Tibial nerve (tissue), 4 donors: ENCODE measurements around the gene TSPAN3. TPM values are rescaled to one million over a fixed set of nuclear protein-coding genes. Genes with fewer than 3 reads are reported as not detected.

Experiments
- DNase-seq, 2 donors: peaks; one replicate each; pipeline ENCODE4 v3.0.0-alpha.2; 2019; ENCODE audit warnings: low spot score in 2 of 2
- H3K27ac ChIP-seq, 4 donors: fragments of 200-600 bp; sonication (generic) in 3 of 4; one replicate each; pipeline ENCODE4 v1.5.1; 2017 to 2019; ENCODE audit warnings: mild to moderate bottlenecking in 1 of 4
- H3K27me3 ChIP-seq, 2 donors: fragments of 200-600 bp; sonication (generic) in 1 of 2; one replicate each; pipeline versions ENCODE4 v1.5.1 to v1.6.0; 2017 to 2019
- H3K36me3 ChIP-seq, 3 donors: fragments of 200-600 bp; sonication (generic); one replicate each; pipeline ENCODE4 v1.5.1; 2018 to 2019
- H3K4me1 ChIP-seq, 4 donors: fragments of 200-600 bp; sonication (generic) in 3 of 4; one replicate each; pipeline ENCODE4 v1.5.1; 2017 to 2019
- H3K4me3 ChIP-seq, 4 donors: fragments of 200-600 bp; sonication (generic) in 3 of 4; one replicate each; pipeline ENCODE4 v1.5.1; 2017 to 2019; ENCODE audit warnings: mild to moderate bottlenecking in 1 of 4, moderate library complexity in 1 of 4
- H3K9me3 ChIP-seq, 4 donors: fragments of 200-600 bp; sonication (generic) in 3 of 4; one replicate each; pipeline ENCODE4 v1.5.1; 2017 to 2019
- EP300 ChIP-seq, 2 donors: sonication (generic); formaldehyde crosslinking; IDR thresholded peaks; one replicate each; pipeline ENCODE4 v1.6.1; 2017; ENCODE audit warnings: antibody characterized with exemption in 2 of 2, mild to moderate bottlenecking in 1 of 2
- POLR2A ChIP-seq, 2 donors: fragments of 450-650 bp; IDR thresholded peaks; one replicate each; pipeline ENCODE4 v1.6.1; 2017; ENCODE audit warnings: antibody characterized with exemption in 2 of 2, mild to moderate bottlenecking in 2 of 2, moderate library complexity in 2 of 2
- WGBS, 2 donors: methylation state at CpG; one replicate each; pipeline ENCODE4 v1.1.5; 2018; 5-methylcytosine and 5-hydroxymethylcytosine counted together
- total RNA-seq, 4 donors: library from RNA; depleted of rRNA; stranded (reverse); fragments of >200 nt; gene quantifications; one replicate each; pipeline ENCODE4 v1.1.0, GENCODE V29; 2016
- TF ChIP-seq, protein P1 (sequence below), 5 experiments: fragments of 200-600 bp in 3 of 5; fragments of 450-650 bp in 2 of 5; sonication (generic) in 3 of 5; IDR thresholded peaks; one replicate each; pipeline ENCODE4 v1.5.1; 2016 to 2019; ENCODE audit warnings: antibody characterized with exemption in 5 of 5, mild to moderate bottlenecking in 3 of 5, moderate library complexity in 2 of 5

Gene TSPAN3
- total RNA-seq, 4 donors from 2014 or later = 155 to 229 (median 203) TPM

DNA sequence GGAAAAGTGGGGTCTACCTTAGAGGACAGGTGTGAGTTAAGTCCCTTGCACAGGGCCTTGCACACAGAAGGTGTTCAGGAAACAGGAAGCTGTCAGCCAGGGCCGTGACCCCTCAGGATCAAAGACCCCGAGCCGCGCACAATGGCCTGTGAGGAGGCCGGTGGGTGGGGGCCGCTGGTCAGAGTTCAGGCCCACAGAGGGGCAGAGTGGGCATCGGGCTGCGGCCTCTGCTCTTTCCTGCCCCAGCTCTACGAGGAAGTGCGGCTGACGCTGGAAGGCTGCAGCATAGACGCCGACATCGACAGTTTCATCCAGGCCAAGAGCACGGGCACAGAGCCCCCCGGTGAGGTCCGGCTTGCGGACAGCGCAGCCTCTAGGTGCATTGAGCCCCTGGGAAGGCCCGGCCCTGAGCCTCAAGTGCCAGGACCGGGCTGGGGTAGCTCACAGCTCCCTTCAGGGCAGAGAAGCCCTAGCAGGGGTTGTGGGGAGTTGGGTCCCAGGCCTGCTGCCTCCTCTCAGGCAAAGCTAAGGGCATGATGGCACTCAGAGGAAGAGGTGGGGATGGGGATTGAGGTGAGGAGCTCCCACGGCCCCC lies 38.8 kb downstream of the TSPAN3 start:
- peaks cover 0 to 4% of the 10 kb centered on the region in 2 donors for H3K27me3 ChIP-seq
- no peak for TF ChIP-seq EP300 (IDR thresholded peaks at IDR 0.05)
- TF ChIP-seq, protein P1, sequence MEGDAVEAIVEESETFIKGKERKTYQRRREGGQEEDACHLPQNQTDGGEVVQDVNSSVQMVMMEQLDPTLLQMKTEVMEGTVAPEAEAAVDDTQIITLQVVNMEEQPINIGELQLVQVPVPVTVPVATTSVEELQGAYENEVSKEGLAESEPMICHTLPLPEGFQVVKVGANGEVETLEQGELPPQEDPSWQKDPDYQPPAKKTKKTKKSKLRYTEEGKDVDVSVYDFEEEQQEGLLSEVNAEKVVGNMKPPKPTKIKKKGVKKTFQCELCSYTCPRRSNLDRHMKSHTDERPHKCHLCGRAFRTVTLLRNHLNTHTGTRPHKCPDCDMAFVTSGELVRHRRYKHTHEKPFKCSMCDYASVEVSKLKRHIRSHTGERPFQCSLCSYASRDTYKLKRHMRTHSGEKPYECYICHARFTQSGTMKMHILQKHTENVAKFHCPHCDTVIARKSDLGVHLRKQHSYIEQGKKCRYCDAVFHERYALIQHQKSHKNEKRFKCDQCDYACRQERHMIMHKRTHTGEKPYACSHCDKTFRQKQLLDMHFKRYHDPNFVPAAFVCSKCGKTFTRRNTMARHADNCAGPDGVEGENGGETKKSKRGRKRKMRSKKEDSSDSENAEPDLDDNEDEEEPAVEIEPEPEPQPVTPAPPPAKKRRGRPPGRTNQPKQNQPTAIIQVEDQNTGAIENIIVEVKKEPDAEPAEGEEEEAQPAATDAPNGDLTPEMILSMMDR (IDR thresholded peaks at IDR 0.05) = no peak
- no peak for TF ChIP-seq POLR2A (IDR thresholded peaks at IDR 0.05)
- H3K9me3 ChIP-seq = no peaks in the 10 kb centered on the region
- peak in 1 of 2 donors; percentile 9 for DNase-seq
- peaks cover 0 to 9% (median 0%) of the 10 kb centered on the region in 3 donors for H3K36me3 ChIP-seq
- no peak overlapping the region for H3K4me3 ChIP-seq
- no peak overlapping the region for H3K27ac ChIP-seq
- peaks cover 0 to 57% (median 5%) of the 10 kb centered on the region in 4 donors for H3K4me1 ChIP-seq
- WGBS, 2 donors = 61 to 73% methylated on average over 12 to 22 of the region's 22 CpGs

DNA sequence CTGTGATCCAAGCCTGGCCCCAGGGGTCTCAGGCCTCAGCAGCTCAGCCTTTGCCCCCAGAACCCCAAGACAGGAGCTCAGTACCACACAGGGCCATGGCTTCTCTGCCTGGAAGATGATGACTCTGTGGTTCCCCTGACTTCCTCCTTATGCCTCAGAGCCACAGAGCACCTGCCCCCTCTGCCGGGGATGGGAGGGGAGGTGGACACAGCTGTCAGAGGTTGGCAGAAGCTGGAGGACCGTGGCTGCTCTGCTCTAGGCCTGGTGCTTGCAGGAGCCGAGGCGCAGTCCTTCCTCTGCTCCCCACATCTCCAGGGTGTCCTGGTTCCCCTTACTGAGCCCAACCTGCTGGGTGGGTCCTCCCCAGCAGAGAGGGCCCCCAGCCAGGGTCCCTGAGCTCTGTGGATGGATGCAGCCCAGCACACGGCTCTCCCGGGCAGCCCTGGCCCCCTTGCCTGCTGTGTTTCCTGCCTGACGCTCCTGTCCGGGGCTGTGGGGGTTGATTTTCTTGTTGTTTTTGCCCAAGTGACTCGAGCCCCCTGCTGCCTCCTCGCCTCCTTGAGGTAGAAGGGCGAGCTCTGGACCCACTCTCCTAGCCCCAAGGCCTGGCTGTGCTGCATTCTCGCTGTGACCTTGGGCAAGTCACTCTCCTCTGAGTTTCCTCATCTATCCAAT lies 39.4 kb downstream of the TSPAN3 start:
- peaks cover 0 to 4% of the 10 kb centered on the region in 2 donors for H3K27me3 ChIP-seq
- TF ChIP-seq EP300 (IDR thresholded peaks at IDR 0.05) (no peak), POLR2A (IDR thresholded peaks at IDR 0.05) (no peak)
- TF ChIP-seq, protein P1 (IDR thresholded peaks at IDR 0.05) = no peak
- H3K4me1 ChIP-seq = peaks cover 0 to 57% (median 5%) of the 10 kb centered on the region in 4 donors
- no peak overlapping the region for H3K4me3 ChIP-seq
- no peaks in the 10 kb centered on the region for H3K9me3 ChIP-seq
- H3K27ac ChIP-seq = no peak overlapping the region
- DNase-seq = no peak
- peaks cover 0 to 3% (median 0%) of the 10 kb centered on the region in 3 donors for H3K36me3 ChIP-seq
- 85 to 88% methylated on average over 10 to 11 of the region's 12 CpGs for WGBS, 2 donors

DNA sequence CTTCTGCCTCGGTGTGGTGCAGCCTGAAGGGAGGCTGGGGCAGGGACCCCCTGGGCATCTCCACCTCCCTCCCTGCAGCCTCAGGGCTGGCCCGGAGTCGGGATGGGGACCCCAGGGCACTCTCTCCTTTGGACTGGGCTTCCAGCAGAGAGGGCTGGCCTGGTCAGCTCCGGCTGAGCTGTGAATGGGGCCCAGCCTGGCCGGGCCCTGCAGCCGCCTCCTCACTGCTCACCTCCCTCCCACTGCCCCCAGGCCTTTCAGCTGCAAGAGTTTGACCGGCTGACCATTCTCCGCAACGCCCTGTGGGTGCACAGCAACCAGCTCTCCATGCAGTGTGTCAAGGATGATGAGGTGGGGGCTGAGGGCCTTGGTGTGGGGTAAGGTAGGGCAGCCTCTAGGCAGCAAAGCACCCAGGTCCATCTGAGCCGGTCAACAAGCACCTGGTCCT lies 40.0 kb downstream of the TSPAN3 start:
- H3K9me3 ChIP-seq = no peaks in the 10 kb centered on the region
- no peaks in the 10 kb centered on the region for H3K36me3 ChIP-seq
- H3K4me3 ChIP-seq = no peak overlapping the region
- H3K27ac ChIP-seq = no peak overlapping the region
- WGBS, 2 donors = 49% methylated on average over 9 of the region's 10 CpGs; no CpG with 5 or more reads in 1 of the 2 donors
- H3K27me3 ChIP-seq = peaks cover 0 to 4% of the 10 kb centered on the region in 2 donors
- H3K4me1 ChIP-seq = peaks cover 0 to 52% (median 5%) of the 10 kb centered on the region in 4 donors
- peak in 1 of 2 donors; percentile 5 for DNase-seq
- no peak for TF ChIP-seq EP300 (IDR thresholded peaks at IDR 0.05)

DNA sequence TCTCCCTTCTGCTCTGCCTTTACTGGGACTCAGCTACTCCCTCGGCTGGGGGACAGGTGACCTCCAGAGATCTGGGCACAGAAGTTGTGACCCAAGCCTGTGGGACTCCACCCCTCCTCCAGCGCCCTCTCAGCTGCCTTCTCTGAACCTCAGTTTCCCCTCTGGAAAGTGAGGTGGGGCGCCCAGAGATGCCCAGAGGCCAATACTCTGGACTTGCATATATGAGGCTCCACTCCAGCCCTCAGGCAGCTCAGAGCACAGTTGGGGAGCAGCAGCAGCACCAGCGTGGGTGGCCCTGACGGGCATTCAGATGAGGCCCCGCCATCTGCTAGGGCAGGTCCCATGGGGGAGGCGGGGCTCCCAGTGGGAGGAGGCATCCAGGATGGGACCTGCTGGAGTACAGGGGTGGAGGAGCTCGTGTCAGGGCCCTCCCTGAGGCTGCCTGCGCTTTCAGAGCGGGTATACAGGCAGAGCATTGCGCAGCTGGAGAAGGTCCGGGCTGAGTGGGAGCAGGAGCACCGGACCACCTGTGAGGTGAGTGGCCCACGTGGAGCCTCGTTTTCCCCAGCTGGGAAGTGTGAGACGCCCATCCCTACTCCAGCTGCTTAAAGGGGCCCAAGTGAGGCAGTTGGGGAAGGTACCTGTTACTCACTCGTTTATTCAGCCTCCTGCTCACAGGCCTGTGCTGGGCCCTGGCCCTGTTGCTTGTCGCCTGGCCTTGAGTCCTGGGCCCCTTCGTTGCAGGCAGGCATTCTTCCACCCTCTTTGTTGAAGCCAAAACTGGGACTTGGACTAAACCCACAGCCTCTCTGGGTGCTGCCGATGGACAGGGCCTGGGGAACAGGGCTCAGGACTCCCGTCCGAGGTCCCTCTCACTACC lies 40.6 kb downstream of the TSPAN3 start:
- DNase-seq = peak in 1 of 2 donors; percentile 7
- peaks cover 0 to 46% (median 4%) of the 10 kb centered on the region in 4 donors for H3K4me1 ChIP-seq
- H3K27ac ChIP-seq = no peak overlapping the region
- H3K27me3 ChIP-seq = peaks cover 0 to 4% of the 10 kb centered on the region in 2 donors
- H3K9me3 ChIP-seq = no peaks in the 10 kb centered on the region
- H3K36me3 ChIP-seq = no peaks in the 10 kb centered on the region
- 72 to 73% methylated on average over 15 to 19 of the region's 22 CpGs for WGBS, 2 donors
- no peak for TF ChIP-seq EP300 (IDR thresholded peaks at IDR 0.05)
- TF ChIP-seq, protein P1 (IDR thresholded peaks at IDR 0.05) = no peak
- H3K4me3 ChIP-seq = no peak overlapping the region

DNA sequence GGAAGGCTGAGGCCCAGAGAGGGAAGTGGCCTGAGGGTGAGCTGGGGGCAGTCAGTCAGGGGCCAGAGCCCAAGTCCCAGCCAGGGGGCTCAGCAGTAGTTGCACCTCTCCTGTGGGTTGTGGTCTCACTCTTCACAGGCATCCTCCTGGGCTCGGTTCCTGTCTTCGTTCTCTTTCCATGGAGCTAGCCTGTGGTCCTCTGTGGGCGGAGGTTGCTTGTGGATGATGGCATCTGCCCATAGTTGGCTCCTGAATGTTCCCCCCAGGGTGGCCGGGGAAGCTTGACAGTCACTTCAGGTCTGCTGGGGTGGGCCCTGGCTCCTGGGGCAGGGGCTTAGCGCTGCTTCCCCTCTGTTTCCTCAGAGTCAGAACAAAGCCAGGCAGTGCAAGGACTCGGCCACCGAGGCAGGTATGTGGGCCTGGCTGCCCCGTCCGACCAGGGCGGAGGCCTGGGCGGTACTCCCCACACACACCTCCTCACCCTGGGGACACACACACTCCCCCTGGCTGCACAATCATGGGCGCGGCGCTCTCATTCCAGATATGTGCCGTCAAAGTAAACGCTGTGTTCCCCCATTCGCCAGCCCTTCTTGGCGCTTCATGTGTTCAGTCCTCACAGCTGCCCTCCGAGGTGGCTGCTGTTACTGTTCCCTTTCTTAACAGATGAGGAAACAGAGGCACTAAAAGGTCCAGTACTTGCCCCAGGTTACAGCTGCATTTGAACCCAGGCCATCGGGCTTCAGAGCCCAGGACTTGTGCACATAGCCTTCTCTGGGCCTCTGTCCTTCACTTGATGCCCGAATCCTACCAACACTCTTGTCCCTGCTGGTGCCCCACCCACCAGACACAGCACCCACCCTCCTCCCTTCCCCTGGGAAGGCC lies 41.5 kb downstream of the TSPAN3 start:
- DNase-seq = peak in 1 of 2 donors; percentile 11
- H3K27me3 ChIP-seq = peaks cover 0 to 4% of the 10 kb centered on the region in 2 donors

More for the DNA sequence above, 41.5 kb downstream of the TSPAN3 start:
- H3K4me1 ChIP-seq = peaks cover 0 to 39% (median 0%) of the 10 kb centered on the region in 4 donors
- H3K36me3 ChIP-seq = no peaks in the 10 kb centered on the region
- no peak overlapping the region for H3K27ac ChIP-seq
- H3K4me3 ChIP-seq = no peak overlapping the region
- TF ChIP-seq, protein P1 (IDR thresholded peaks at IDR 0.05) = no peak
- no peak for TF ChIP-seq POLR2A (IDR thresholded peaks at IDR 0.05)
- TF ChIP-seq EP300 (IDR thresholded peaks at IDR 0.05) = no peak
- 86 to 90% methylated on average over 20 to 21 of the region's 21 CpGs for WGBS, 2 donors
- no peaks in the 10 kb centered on the region for H3K9me3 ChIP-seq
